HepG2 (cell line): ENCODE measurements around the gene TEX29. TPM values are rescaled to one million over a fixed set of nuclear protein-coding genes. Genes with fewer than 3 reads are reported as not detected.

Experiments used
- ATAC-seq: fragments of 200-7000 bp; cut with Tn5 transposase; 3 replicates; pipeline ENCODE4 v1.9.1; 2020; ENCODE audit warnings: mild to moderate bottlenecking, moderate library complexity
- BruUV-seq: library from RNA; stranded (reverse); fragments of 400-500 nt; replicated peaks from 2 replicates; lab custom pipeline; 2021; lab: Mats Ljungman, UMichigan
- CTCF ChIA-PET: fragments of 300-600 bp; formaldehyde crosslinking; extraction: SDS; loops from one replicate; lab custom pipeline; 2021; ENCODE audit warnings: low total read pairs, inconsistent platforms, low intra/inter-chr PET ratio; lab: Yijun Ruan, JAX
- POLR2A ChIA-PET: fragments of 350-600 bp; sonication (Branson Sonifier 250); formaldehyde crosslinking; loops from one replicate; lab custom pipeline; 2020; ENCODE audit warnings: antibody characterized with exemption, inconsistent platforms; lab: Yijun Ruan, JAX
- DNase-seq: peaks from one replicate; pipeline ENCODE4 v3.0.0-alpha.2; 2015; ENCODE audit warnings: low spot score
- FAIRE-seq: peaks from 3 replicates; lab custom pipeline; 2011; peaks lifted over from hg19 to GRCh38; lab: Jason Lieb, UNC
- H2AFZ ChIP-seq: one replicate; pipeline ENCODE4 v1.6.1; 2011; ENCODE audit warnings: low read length, inconsistent platforms
- H3K27ac ChIP-seq: fragments of 300-600 bp; 3 replicates; pipeline ENCODE4 v1.8.0; 2011; ENCODE audit warnings: mixed run types, mild to moderate bottlenecking, mixed read lengths, low read length, inconsistent platforms; ENCODE audit not compliant: insufficient read depth; ENCODE audit errors: extremely low read length
- H3K27me3 ChIP-seq, 2 experiments: fragments of 200-600 bp in 1 of 2; 2 replicates in 1 of 2; 3 replicates in 1 of 2; pipeline versions ENCODE4 v1.6.0 to v1.8.0; 2011; ENCODE audit warnings: low read length in 2 of 2, mild to moderate bottlenecking in 2 of 2, moderate library complexity in 2 of 2, inconsistent platforms in 1 of 2; ENCODE audit not compliant: insufficient read depth in 2 of 2, control insufficient read depth in 1 of 2
- H3K36me3 ChIP-seq, 2 experiments: fragments of 200-600 bp in 1 of 2; replicated peaks in 1 of 2; 2 replicates in 1 of 2; 3 replicates in 1 of 2; pipeline versions ENCODE4 v1.5.1 to v1.8.0; 2011; ENCODE audit warnings: low read length in 2 of 2, inconsistent platforms in 1 of 2; ENCODE audit not compliant: insufficient read depth in 2 of 2, control insufficient read depth in 1 of 2
- H3K4me1 ChIP-seq: 2 replicates; pipeline ENCODE4 v1.5.1; 2012; ENCODE audit warnings: low read length, inconsistent platforms; ENCODE audit not compliant: insufficient read depth
- H3K4me2 ChIP-seq: 2 replicates; pipeline ENCODE4 v1.6.0; 2011; ENCODE audit warnings: low read depth, low read length, inconsistent platforms
- H3K4me3 ChIP-seq, 3 experiments: fragments of 200-600 bp in 1 of 3; sonication (generic), shearing (Covaris generic) in 1 of 3; replicated peaks in 1 of 3; 2 replicates each; pipeline ENCODE4 v1.5.1; 2011 to 2016; ENCODE audit warnings: low read length in 3 of 3, inconsistent platforms in 2 of 3, low read depth in 2 of 3, mild to moderate bottlenecking in 2 of 3, control low read depth in 1 of 3, mixed read lengths in 1 of 3; ENCODE audit not compliant: insufficient read depth in 1 of 3
- H3K79me2 ChIP-seq: one replicate; pipeline ENCODE4 v1.6.1; 2011; ENCODE audit warnings: low read length, inconsistent platforms; ENCODE audit not compliant: insufficient read depth
- H3K9ac ChIP-seq: 2 replicates; pipeline ENCODE4 v1.6.0; 2011; ENCODE audit warnings: mild to moderate bottlenecking, low read depth, low read length, inconsistent platforms; ENCODE audit not compliant: insufficient read depth
- H3K9me3 ChIP-seq: 2 replicates; pipeline ENCODE4 v1.5.1; 2012; ENCODE audit warnings: mild to moderate bottlenecking, low read length
- H4K20me1 ChIP-seq: 2 replicates; pipeline ENCODE4 v1.6.0; 2011; ENCODE audit warnings: inconsistent platforms, mild to moderate bottlenecking, low read length, moderate library complexity; ENCODE audit not compliant: insufficient read depth
- CEBPB ChIP-seq: IDR thresholded peaks from 2 replicates; pipeline ENCODE4 v1.6.1; 2011; ENCODE audit warnings: low read depth, low read length, improper control_type of control experiment, borderline replicate concordance
- CHCHD3 ChIP-seq: sonication (generic); formaldehyde crosslinking; IDR thresholded peaks from 2 replicates; pipeline ENCODE4 v1.8.0; 2022; ENCODE audit warnings: mild to moderate bottlenecking, missing genetic modification reagents, moderate library complexity
- FOXM1 ChIP-seq: sonication (generic); formaldehyde crosslinking; IDR thresholded peaks from 2 replicates; pipeline ENCODE4 v1.5.0; 2020; ENCODE audit warnings: missing genetic modification reagents
- HDAC6 ChIP-seq: fragments of 200-600 bp; sonication (generic); IDR thresholded peaks from 2 replicates; pipeline ENCODE4 v1.7.0; 2017; ENCODE audit warnings: mild to moderate bottlenecking, antibody characterized with exemption, low read length, low read depth
- HNRNPL ChIP-seq: fragments of 200-400 bp; formaldehyde crosslinking; IDR thresholded peaks from 2 replicates; pipeline ENCODE4 v1.6.1; 2017; ENCODE audit warnings: mild to moderate bottlenecking, low read depth, low read length
- HOXA9 ChIP-seq: sonication (generic); formaldehyde crosslinking; IDR thresholded peaks from 2 replicates; pipeline ENCODE4 v1.8.1; 2022; ENCODE audit warnings: missing genetic modification reagents, mild to moderate bottlenecking, moderate library complexity, borderline replicate concordance
- KDM2A ChIP-seq: sonication (generic); formaldehyde crosslinking; IDR thresholded peaks from 2 replicates; pipeline ENCODE4 v1.4.0; 2020; ENCODE audit warnings: low read depth, missing genetic modification reagents, borderline replicate concordance
- MEF2D ChIP-seq: sonication (generic); formaldehyde crosslinking; IDR thresholded peaks from 2 replicates; pipeline ENCODE4 v1.5.1; 2020; ENCODE audit warnings: mild to moderate bottlenecking, missing genetic modification reagents
- SMC3 ChIP-seq: IDR thresholded peaks from 2 replicates; pipeline ENCODE4 v1.6.1; 2011; ENCODE audit warnings: low read length, improper control_type of control experiment
- U2AF1 ChIP-seq: fragments of 200-400 bp; formaldehyde crosslinking; optimal IDR thresholded peaks from 2 replicates; pipeline ENCODE3; 2017; ENCODE audit warnings: mild to moderate bottlenecking, low read depth, low read length
- ZMYM3 ChIP-seq: sonication (generic); formaldehyde crosslinking; IDR thresholded peaks from 2 replicates; pipeline ENCODE4 v1.5.1; 2020; ENCODE audit warnings: mild to moderate bottlenecking, missing genetic modification reagents
- ZNF24 ChIP-seq: fragments of 450-650 bp; IDR thresholded peaks from 2 replicates; pipeline ENCODE4 v1.6.1; 2017; ENCODE audit warnings: antibody characterized with exemption, mild to moderate bottlenecking
- ZNF329 ChIP-seq: sonication (generic); formaldehyde crosslinking; IDR thresholded peaks from 2 replicates; pipeline ENCODE4 v1.9.0; 2021; ENCODE audit warnings: low read depth, mild to moderate bottlenecking, missing genetic modification reagents
- ZNF512 ChIP-seq: sonication (generic); formaldehyde crosslinking; IDR thresholded peaks from 2 replicates; pipeline ENCODE4 v1.4.0; 2020; ENCODE audit warnings: mild to moderate bottlenecking, missing genetic modification reagents
- ZNF883 ChIP-seq: sonication (generic); formaldehyde crosslinking; IDR thresholded peaks from 2 replicates; pipeline ENCODE4 v1.5.1; 2020; ENCODE audit warnings: mild to moderate bottlenecking, missing genetic modification reagents; ENCODE audit errors: not compliant biosample characterization
- WGBS: methylation state at CpG from one replicate; pipeline ENCODE4 v1.1.6; 2017; ENCODE audit warnings: low lambda C conversion rate; 5-methylcytosine and 5-hydroxymethylcytosine counted together
- in situ Hi-C: cut with HindIII; loops from 2 replicates; pipeline ENCODE4 v1.10.0; 2017; ENCODE audit warnings: low pct_unique_long_range_greater_than_20kb; ENCODE audit not compliant: extremely low pct_ligation_motif_present
- intact Hi-C: fragments of 100-400 bp; cut with micrococcal nuclease; formaldehyde crosslinking; loops from one replicate; pipeline ENCODE4 v1.10.0; 2022; ENCODE audit not compliant: unreplicated experiment
- polyA plus RNA-seq, 8 experiments: library from polyadenylated mRNA; depleted of rRNA in 3 of 8; stranded (reverse) in 7 of 8; unstranded in 1 of 8; fragments of >200 nt; fragmentation: Illumina TruSeq in 4 of 8; extraction: Trizol in 4 of 8; gene quantifications; 2 replicates each; pipeline versions ENCODE4 v1.2.1 to v1.2.3, GENCODE V29; 2011 to 2016; ENCODE audit warnings: low read depth in 4 of 8, missing spikeins in 1 of 8, mixed read lengths in 1 of 8; ENCODE audit not compliant: insufficient read depth in 1 of 8
- total RNA-seq, 5 experiments: library from RNA; depleted of rRNA; stranded (reverse); fragments of >200 nt; fragmentation: Illumina TruSeq; extraction: Trizol; gene quantifications; 2 replicates each; pipeline ENCODE4 v1.2.3, GENCODE V29; 2016; ENCODE audit warnings: low read depth in 1 of 5
- TF ChIP-seq, protein P1 (sequence below): sonication (generic); formaldehyde crosslinking; IDR thresholded peaks from 2 replicates; pipeline ENCODE4 v1.4.0; 2020; ENCODE audit warnings: mild to moderate bottlenecking, missing genetic modification reagents

The TEX29 gene
- total and polyA plus RNA-seq, 2 of the 13 experiments (the other 11 are each of a cell fraction or from before 2014, with no cell fraction given) = 0.12 to 0.22 TPM

GRCh38 chr13:111292710-111293485, 27.5 kb upstream of the TEX29 start:
- ChIA-PET POLR2A (no interaction called here), CTCF (no interaction called here)
- Histone ChIP-seq H3K4me3 (no peak overlapping the region), H3K79me2 (no peaks in the 10 kb centered on the region), H3K27ac (no peak overlapping the region), H3K36me3 (peaks cover 13 to 55% of the 10 kb centered on the region in 2 experiments; a peak in 4 of 5 replicates), H3K9ac (no peak overlapping the region), H3K27me3 (no peaks in the 10 kb centered on the region), H2AFZ (no peak overlapping the region), H3K4me2 (no peak overlapping the region), H4K20me1 (no peaks in the 10 kb centered on the region), H3K9me3 (no peaks in the 10 kb centered on the region), H3K4me1 (no peaks in the 10 kb centered on the region)
- ATAC-seq (no peak), DNase-seq (no peak), FAIRE-seq (no peak)
- WGBS = 96% methylated on average over 13 of the region's 13 CpGs
- in situ Hi-C loops = no loop called here
- intact Hi-C loops = no loop called here
- no TSS peak for BruUV-seq
- TF ChIP-seq FOXM1 (no peak), U2AF1 (no peak), MEF2D (CRISPR knock-in tag) (no peak), CEBPB (no peak), KDM2A (CRISPR knock-in tag) (no peak), ZNF883 (CRISPR knock-in tag) (no peak), HOXA9 (CRISPR knock-in tag) (no peak), SMC3 (no peak), ZMYM3 (CRISPR knock-in tag) (no peak), ZNF512 (CRISPR knock-in tag) (no peak), HDAC6 (no peak), HNRNPL (no peak), CHCHD3 (CRISPR knock-in tag) (no peak), ZNF329 (CRISPR knock-in tag) (no peak), ZNF24 (no peak)
- TF ChIP-seq, protein P1, sequence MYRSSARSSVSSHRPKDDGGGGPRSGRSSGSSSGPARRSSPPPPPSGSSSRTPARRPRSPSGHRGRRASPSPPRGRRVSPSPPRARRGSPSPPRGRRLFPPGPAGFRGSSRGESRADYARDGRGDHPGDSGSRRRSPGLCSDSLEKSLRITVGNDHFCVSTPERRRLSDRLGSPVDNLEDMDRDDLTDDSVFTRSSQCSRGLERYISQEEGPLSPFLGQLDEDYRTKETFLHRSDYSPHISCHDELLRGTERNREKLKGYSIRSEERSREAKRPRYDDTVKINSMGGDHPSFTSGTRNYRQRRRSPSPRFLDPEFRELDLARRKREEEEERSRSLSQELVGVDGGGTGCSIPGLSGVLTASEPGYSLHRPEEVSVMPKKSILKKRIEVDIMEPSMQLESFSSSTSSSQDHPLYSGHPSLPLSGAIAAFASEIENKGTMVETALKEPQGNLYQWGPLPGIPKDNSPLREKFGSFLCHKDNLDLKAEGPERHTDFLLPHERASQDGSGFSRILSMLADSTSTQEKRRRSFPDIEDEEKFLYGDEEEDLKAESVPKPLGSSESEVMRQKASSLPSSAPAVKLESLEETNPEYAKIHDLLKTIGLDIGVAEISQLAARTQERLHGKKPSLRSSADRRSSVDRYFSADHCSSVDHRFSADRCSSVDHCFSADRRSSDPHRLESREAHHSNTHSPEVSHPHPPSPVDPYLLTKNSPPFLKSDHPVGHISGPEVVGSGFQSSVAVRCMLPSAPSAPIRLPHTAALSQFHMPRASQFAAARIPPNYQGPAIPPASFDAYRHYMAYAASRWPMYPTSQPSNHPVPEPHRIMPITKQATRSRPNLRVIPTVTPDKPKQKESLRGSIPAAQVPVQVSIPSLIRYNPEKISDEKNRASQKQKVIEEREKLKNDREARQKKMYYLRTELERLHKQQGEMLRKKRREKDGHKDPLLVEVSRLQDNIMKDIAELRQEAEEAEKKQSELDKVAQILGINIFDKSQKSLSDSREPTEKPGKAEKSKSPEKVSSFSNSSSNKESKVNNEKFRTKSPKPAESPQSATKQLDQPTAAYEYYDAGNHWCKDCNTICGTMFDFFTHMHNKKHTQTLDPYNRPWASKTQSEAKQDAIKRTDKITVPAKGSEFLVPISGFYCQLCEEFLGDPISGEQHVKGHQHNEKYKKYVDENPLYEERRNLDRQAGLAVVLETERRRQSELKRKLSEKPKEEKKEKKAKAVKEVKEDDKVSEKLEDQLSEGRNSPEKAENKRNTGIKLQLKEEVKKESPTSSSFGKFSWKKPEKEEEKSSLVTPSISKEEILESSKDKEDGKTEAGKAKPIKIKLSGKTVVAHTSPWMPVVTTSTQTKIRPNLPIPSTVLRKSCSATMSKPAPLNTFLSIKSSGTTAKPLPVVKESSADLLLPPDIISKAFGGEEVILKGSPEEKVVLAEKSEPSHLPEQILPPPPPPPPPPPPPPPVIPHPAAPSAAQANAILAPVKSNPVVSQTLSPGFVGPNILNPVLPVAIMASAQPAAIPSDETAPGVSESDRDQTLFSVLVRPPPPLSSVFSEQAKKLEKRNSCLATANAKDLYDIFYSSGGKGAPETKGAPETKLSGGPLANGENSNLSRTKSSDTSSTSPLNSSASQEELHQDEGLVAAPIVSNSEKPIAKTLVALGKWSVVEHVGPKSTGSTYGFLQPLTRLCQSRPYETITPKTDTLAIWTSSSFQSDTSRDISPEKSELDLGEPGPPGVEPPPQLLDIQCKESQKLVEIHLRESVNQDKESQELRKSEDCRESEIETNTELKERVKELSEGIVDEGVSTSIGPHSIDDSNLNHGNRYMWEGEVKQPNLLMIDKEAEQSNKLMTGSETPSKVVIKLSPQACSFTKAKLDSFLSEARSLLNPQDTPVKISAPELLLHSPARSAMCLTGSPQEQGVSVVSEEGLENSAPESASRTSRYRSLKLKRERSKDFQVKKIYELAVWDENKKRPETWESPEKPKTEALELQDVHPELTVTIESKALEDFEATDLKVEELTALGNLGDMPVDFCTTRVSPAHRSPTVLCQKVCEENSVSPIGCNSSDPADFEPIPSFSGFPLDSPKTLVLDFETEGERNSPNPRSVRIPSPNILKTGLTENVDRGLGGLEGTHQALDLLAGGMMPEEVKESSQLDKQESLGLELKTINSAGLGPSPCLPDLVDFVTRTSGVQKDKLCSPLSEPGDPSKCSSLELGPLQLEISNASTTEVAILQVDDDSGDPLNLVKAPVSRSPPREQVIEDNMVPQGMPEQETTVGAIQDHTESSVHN = no peak
